Subcutaneous adipose tissue (tissue), 4 donors: ENCODE measurements around the gene UVRAG. TPM values are rescaled to one million over a fixed set of nuclear protein-coding genes. Genes with fewer than 3 reads are reported as not detected.

Experiments
- total RNA-seq, 4 donors: library from RNA; depleted of rRNA; stranded (reverse); fragments of >200 nt; gene quantifications; one replicate each; pipeline ENCODE4 v1.1.0, GENCODE V29; 2016
- TF ChIP-seq, protein P1 (sequence below): fragments of 450-650 bp; IDR thresholded peaks from one replicate; pipeline ENCODE4 v1.5.1; 2016; ENCODE audit warnings: low read depth, mild to moderate bottlenecking, control low read depth, antibody characterized with exemption, moderate library complexity

UVRAG gene
- total RNA-seq, 4 donors from 2014 or later, result 59.7 to 108 (median 93.7) TPM

DNA sequence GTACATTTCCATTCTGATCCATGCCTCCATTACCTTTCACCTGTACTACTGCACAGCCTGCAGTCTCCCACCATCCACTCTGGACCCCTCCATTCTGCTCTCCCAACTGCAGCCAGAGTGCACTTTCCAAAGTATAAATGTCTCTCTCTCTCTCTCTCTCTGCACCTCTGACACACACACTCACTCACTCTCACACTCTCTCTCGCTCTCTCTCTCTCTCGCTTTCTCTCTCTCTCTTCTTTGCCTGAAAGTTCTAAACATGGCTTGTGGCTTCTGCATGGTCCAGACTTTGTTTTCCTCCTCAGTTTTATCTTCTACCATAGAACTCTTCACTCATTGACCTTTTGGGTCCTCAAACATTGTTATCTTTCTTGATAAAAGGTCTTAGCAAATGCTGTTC, 314.7 kb downstream of the UVRAG start:
- TF ChIP-seq, protein P1, sequence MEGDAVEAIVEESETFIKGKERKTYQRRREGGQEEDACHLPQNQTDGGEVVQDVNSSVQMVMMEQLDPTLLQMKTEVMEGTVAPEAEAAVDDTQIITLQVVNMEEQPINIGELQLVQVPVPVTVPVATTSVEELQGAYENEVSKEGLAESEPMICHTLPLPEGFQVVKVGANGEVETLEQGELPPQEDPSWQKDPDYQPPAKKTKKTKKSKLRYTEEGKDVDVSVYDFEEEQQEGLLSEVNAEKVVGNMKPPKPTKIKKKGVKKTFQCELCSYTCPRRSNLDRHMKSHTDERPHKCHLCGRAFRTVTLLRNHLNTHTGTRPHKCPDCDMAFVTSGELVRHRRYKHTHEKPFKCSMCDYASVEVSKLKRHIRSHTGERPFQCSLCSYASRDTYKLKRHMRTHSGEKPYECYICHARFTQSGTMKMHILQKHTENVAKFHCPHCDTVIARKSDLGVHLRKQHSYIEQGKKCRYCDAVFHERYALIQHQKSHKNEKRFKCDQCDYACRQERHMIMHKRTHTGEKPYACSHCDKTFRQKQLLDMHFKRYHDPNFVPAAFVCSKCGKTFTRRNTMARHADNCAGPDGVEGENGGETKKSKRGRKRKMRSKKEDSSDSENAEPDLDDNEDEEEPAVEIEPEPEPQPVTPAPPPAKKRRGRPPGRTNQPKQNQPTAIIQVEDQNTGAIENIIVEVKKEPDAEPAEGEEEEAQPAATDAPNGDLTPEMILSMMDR, result no peak

DNA sequence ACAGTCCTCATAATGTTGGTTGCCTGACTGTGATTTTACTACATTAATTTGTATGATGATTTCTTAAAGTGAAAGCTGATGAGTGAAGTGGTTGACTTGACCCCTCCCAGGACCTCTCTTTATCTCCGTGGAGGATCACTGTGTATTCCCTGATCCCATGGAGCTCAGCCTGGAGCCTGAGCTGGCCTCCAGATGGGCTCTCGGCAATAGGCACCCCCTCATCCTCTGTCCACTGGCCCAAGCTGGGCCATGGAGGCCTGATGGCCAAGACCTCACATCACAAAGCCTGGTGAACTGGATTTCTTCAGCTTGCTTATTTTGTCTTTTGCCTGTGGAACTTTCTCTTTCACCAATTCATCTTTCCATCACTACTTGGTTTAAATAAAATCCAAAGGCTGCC, 316.1 kb downstream of the UVRAG start:
- TF ChIP-seq, protein P1, result no peak

DNA sequence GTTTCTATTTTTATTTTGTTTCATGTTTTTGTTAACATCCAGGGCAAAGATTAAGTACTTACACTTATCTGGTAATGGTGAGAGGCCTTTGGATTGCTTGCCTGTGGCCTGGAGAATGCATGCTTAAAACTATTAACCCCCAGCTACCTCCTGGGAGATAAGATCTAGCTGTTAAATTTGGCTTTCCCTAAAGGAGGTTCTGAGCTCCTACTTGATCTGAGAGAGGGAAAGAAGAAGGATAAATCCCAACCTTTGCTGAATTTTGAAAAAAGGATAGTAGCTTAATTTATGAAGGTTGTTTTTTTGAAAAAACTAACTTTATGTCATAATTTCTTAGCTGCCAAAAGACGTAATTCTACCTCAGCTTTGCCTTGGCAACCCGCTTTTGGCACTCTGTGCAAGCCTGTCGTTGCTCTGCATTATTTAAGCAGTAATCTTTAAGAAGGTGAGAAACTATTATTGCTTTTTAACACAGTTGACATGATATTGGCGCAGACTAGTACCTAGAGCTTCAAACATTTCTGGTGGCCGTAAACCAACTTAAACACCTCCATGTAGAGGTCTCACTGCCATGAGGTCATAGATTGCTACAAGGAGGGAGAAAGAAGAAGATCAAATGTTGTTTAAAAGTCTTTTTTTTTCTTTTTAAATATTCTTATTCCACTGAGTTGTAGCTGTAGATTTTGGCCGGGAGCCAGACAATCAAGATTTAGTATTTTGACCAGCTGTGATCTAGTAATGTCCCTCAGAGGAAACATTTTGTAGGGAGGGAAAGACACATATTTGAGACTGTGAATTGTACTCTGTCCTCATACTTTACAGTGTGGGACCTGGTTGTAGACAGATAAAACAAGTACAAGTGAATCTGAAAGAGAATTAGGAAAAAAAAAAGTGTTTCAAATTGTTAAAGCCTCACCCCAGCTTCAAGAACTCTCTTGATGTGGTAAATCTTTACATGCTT, 316.9 kb downstream of the UVRAG start:
- TF ChIP-seq, protein P1, result no peak

DNA sequence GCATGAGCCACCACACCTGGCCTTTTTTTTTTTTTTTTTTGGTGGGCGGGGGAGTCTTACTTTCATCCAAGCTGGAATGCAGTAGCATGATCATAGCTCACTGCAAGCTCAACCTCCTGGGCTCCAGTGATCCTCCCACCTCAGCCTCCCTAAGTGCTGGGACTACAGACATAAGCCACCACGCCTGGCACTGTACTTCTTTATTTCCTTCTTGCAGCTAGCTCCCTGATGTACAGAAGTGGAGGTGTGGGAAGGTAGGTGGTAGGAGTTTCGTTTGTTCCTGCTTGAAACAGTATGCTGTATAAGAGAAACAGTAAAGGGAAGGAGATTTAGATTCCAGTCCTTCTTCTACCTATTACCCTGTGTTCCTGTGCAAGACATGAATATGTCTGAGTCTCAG, 319.2 kb downstream of the UVRAG start:
- TF ChIP-seq, protein P1, result no peak

DNA sequence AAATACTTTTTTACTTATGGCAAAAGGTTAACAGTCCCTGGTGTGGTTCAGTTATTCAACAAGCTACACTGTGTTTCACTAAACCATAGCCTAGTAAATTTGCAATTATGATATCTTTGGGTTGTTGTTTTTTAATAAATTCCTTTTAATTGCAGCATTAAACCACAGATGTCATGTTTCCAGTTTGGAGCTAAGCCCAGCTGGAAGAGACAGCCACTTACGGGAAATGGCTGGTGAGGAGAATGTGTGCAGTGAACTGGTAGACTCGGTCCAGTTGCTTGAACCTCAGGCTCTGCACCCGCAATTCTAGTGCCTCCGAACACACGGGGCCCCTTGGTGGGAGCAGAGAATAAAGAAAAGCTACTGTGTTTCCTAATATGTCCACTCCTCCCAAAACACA, 320.5 kb downstream of the UVRAG start:
- TF ChIP-seq, protein P1, result no peak

DNA sequence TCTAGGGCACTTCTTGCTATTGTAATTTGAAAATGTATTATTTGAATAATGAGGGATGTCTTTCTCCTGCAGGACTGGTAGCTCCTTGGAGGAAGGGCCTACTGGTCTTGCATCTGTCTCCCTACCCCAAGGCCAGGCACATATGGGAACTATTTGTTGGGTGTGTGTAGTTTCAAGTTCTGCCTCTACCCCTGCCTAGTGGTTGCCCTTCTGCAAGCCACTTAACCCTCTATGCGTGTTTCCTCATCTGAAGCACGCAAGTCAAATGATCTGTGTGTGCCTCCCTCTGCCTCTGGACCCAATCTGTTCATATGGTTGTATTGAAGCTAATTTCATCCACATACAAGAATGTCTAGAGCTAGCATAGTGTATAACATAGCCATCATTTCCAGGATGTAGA, 324.3 kb downstream of the UVRAG start:
- TF ChIP-seq, protein P1, result no peak

DNA sequence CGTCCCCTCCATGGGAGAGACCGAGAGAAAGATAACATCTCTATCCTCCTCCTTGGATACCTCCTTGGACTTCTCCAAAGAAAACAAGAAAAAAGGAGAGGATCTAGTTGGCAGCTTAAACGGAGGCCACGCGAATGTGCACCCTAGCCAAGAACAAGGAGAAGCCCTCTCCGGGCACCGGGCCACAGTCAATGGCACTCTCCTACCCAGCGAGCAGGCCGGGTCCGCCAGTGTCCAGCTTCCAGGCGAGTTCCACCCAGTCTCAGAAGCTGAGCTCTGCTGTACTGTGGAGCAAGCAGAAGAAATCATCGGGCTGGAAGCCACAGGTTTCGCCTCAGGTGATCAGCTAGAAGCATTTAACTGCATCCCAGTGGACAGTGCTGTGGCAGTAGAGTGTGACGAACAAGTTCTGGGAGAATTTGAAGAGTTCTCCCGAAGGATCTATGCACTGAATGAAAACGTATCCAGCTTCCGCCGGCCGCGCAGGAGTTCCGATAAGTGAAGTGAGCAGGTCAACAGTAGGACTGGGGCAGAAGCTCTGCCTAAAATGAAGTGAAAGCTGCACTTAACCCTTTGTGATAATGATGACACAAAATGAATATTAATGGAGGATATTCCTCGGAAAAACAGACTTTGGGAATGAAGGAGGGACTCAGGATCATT, 326.0 kb downstream of the UVRAG start:
- TF ChIP-seq, protein P1, result no peak
